AG09319 (cell line): ENCODE results near the gene EAF1.

Experiments
- DNase-seq: peaks from one replicate; pipeline ENCODE4 v3.0.0-alpha.2; 2010; ENCODE audit warnings: low read depth; ENCODE audit errors: extremely low read depth
- TF ChIP-seq, protein P1 (sequence below): IDR thresholded peaks from 2 replicates; pipeline ENCODE4 v1.5.1; 2011; ENCODE audit warnings: low read depth, mild to moderate bottlenecking, inconsistent platforms, low read length, moderate library complexity

Gene EAF1

DNA sequence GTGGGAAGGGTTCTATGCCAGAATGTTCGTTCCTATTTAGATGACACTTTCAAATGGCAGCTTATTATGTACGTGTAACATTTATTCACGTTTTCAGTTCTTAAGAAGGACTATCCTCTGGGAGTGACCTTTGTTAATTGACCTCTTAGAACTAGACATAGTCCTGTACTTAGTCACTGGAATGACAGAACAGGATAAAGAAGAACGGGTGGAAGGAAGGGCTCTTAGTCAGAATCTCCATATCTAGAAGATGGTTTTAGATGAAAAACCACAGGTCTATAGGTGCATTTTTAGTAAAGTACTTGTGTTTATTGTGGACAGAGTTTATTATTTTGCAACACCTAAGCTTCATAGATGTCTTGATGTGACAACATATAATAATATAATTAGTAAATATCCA, 6.5 kb upstream of the EAF1 start:
- no peak for DNase-seq
- TF ChIP-seq, protein P1, sequence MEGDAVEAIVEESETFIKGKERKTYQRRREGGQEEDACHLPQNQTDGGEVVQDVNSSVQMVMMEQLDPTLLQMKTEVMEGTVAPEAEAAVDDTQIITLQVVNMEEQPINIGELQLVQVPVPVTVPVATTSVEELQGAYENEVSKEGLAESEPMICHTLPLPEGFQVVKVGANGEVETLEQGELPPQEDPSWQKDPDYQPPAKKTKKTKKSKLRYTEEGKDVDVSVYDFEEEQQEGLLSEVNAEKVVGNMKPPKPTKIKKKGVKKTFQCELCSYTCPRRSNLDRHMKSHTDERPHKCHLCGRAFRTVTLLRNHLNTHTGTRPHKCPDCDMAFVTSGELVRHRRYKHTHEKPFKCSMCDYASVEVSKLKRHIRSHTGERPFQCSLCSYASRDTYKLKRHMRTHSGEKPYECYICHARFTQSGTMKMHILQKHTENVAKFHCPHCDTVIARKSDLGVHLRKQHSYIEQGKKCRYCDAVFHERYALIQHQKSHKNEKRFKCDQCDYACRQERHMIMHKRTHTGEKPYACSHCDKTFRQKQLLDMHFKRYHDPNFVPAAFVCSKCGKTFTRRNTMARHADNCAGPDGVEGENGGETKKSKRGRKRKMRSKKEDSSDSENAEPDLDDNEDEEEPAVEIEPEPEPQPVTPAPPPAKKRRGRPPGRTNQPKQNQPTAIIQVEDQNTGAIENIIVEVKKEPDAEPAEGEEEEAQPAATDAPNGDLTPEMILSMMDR, result no peak

DNA sequence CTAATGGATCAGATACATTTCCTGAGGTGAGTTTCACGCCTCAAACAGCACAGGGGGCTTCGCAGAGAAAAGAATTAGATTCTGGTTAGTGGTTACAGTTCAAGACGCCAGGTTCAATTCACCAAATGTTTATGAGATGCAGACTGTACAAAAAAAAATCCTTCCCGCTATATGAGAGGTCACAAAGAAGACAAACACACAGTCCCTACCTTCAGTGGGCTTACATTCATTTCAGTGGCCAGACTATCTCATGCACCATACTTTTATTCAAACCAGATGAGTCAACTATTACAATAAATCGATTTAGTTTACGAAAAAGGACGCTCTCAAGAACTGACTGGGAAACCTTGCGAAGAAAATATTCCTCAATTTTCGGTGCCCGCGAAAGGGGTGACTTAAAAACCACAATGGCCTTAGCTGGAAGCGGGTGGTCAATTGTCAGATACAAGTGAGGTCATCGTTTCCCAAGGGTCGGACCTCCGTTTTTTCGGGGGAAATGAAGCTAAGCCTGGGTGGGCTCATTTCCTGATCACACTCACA, 749 bp upstream of the EAF1 start:
- no peak for DNase-seq
- TF ChIP-seq, protein P1, result no peak

DNA sequence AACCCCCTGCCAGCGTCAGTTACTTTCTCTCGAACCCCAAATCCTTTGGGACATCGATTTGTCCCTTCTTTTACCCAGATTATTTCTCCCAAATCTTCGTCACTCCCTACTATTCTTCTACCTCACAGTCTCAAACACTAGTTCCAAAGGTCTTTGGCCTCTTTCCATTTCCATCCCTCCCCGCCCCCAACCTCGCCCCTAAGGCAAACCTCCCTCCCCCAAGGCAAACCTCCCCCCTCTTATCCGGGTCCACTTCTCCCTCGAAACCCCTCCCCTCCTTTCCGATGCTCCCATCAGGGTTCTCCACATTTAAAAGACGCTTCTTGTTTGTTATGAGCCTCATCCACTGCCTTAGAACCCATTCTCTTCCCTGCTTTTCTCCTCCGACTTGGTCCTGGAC, 583 bp downstream of the EAF1 start:
- no peak for DNase-seq
- TF ChIP-seq, protein P1, result no peak

DNA sequence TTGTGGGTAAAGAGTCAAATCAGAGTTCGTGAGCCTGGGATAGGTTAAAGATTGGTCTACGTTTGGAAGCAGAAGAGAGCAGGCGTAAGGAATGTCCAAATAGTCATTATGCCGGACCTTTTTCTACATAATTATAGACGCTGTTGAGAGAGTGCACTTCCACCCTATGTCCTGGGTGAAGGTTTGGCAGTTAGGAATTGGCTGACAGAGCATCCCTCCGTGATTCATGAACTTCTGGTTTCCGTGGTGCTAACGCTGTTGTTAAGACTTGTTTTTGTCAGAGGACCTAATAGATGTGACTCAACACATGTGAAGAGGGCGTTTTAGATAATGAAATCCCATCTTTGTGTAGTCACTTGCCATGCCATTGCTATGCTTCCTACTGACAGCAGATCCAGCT, 1.1 kb downstream of the EAF1 start:
- TF ChIP-seq, protein P1, result no peak
- DNase-seq, result no peak

DNA sequence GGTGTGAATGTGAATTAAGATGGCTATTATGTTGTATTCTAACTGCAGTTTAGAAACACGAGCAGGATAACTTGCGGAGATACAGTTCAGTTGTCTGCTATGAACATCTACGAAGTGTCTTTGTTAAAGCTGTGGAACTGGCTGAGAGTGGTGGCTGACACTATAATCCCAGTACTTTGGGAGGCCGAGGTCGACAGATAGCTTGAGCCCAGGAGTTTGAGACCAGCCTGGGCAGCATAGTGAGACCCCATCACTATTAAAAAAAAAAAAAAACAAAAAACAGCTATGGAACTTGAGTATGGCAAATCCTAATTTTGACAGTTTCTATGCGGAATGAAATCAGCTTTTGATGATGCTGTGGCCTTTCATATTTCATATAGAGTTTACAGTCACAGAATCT, 1.7 kb downstream of the EAF1 start:
- TF ChIP-seq, protein P1, result no peak
- DNase-seq, result no peak

DNA sequence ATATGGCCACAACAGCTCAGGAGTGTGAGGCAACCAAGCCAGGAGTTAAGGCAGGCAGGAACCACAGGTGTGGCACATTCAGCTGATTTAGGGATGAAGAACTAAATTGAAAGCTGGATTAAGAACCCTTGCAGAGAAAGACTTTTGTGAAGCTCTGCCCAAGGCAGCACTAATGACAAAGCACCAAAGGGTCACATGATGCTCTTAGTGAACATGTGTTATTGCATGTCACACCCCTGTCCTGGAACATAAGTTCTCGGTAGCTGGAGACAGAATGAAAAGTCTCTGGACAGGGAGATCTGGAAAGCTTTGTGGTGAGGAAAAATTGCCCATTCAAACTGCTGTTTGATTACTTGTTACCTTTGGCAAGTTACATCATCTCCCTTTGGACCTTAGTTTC, 3.2 kb downstream of the EAF1 start:
- no peak for DNase-seq
- TF ChIP-seq, protein P1, result no peak

DNA sequence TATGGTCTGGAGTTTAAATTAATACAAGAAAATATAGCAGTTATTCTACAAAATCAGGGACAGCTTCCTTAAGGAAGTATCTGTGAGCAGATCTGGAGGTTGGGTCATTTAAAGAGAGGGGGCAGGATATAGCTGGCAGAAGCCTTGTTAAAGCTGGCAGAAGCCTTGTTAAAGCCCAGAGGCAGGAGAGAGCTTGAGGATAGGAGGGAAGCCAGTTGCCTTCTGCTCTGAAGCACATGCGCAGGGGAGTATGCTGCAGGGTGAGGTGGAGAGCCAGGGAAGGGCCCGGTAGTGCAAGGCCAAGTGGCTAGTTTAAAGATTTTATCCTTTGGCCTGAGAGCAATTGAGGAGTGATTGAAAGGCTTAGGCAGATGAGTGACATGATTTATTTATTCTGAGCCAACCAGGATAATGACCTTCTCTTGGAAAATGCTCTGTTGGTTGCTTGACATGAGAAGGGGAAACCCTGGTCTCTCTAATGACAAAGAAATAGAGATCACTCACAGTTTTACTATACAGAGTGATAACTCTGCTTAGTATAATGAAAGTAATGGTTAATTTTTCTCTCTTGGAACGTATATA, 3.9 kb downstream of the EAF1 start:
- TF ChIP-seq, protein P1, result no peak
- DNase-seq, result no peak
